Mesenchymal stem cell (in vitro differentiated cells and primary cell): ENCODE data around the gene SEC22A.
A peak's percentile ranks its signal among the peaks of the same experiment; 100 is the strongest.

Experiments
- DNase-seq: peaks from one replicate; pipeline ENCODE4 v3.0.0-alpha.2; 2013
- H2AFZ ChIP-seq: one replicate; pipeline ENCODE4 v1.6.1; 2013; ENCODE audit warnings: low read depth, mild to moderate bottlenecking, control low read depth, inconsistent platforms, low read length, moderate library complexity
- H2AK5ac ChIP-seq: 2 replicates; pipeline ENCODE4 v1.6.1; 2013; ENCODE audit warnings: low read length, moderate library complexity, mild to moderate bottlenecking, inconsistent platforms; ENCODE audit not compliant: severe bottlenecking
- H2BK120ac ChIP-seq: one replicate; pipeline ENCODE4 v1.6.1; 2013; ENCODE audit warnings: low read depth, mild to moderate bottlenecking, inconsistent platforms, low read length, moderate library complexity
- H2BK12ac ChIP-seq, 2 experiments: one replicate each; pipeline ENCODE4 v1.6.1; 2013; ENCODE audit warnings: inconsistent platforms in 2 of 2, low read length in 2 of 2, mild to moderate bottlenecking in 2 of 2, moderate library complexity in 2 of 2, control low read depth in 1 of 2
- H2BK15ac ChIP-seq: one replicate; pipeline ENCODE4 v1.6.1; 2013; ENCODE audit warnings: mild to moderate bottlenecking, low read depth, inconsistent platforms; ENCODE audit not compliant: poor library complexity, severe bottlenecking
- H2BK5ac ChIP-seq: 2 replicates; pipeline ENCODE4 v1.6.1; 2013; ENCODE audit warnings: low read depth, mild to moderate bottlenecking, low read length, control low read depth, inconsistent platforms; ENCODE audit not compliant: poor library complexity, severe bottlenecking
- H3K14ac ChIP-seq, 2 experiments: one replicate each; pipeline ENCODE4 v1.6.1; 2013; ENCODE audit warnings: inconsistent platforms in 2 of 2, low read length in 2 of 2, control low read depth in 1 of 2, mild to moderate bottlenecking in 1 of 2, moderate library complexity in 1 of 2
- H3K18ac ChIP-seq, 2 experiments: one replicate each; pipeline ENCODE4 v1.6.1; 2013; ENCODE audit warnings: inconsistent platforms in 2 of 2, low read length in 2 of 2, control low read depth in 1 of 2, low read depth in 1 of 2, mild to moderate bottlenecking in 1 of 2
- H3K23ac ChIP-seq, 2 experiments: one replicate each; pipeline ENCODE4 v1.6.1; 2013; ENCODE audit warnings: inconsistent platforms in 2 of 2, low read length in 2 of 2, mild to moderate bottlenecking in 2 of 2, moderate library complexity in 2 of 2, control low read depth in 1 of 2
- H3K27ac ChIP-seq: 2 replicates; pipeline ENCODE4 v1.5.1; 2013; ENCODE audit warnings: mild to moderate bottlenecking, moderate library complexity, low read length, control low read depth, inconsistent platforms; ENCODE audit not compliant: poor library complexity, severe bottlenecking
- H3K27me3 ChIP-seq, 2 experiments: 2 replicates each; pipeline versions ENCODE4 v1.6.1 to v1.7.0; 2013; ENCODE audit warnings: low read length in 2 of 2, mild to moderate bottlenecking in 2 of 2, moderate library complexity in 2 of 2, control low read depth in 1 of 2, inconsistent platforms in 1 of 2; ENCODE audit not compliant: control insufficient read depth in 1 of 2, insufficient read depth in 1 of 2
- H3K36me3 ChIP-seq, 2 experiments: 2 replicates each; pipeline versions ENCODE4 v1.6.1 to v1.7.0; 2013; ENCODE audit warnings: low read length in 2 of 2, control low read depth in 1 of 2, inconsistent platforms in 1 of 2, low read depth in 1 of 2, mild to moderate bottlenecking in 1 of 2; ENCODE audit not compliant: insufficient read depth in 2 of 2, control insufficient read depth in 1 of 2
- H3K4ac ChIP-seq, 2 experiments: one replicate each; pipeline ENCODE4 v1.6.1; 2013; ENCODE audit warnings: inconsistent platforms in 2 of 2, low read length in 2 of 2, mild to moderate bottlenecking in 2 of 2, moderate library complexity in 2 of 2, control low read depth in 1 of 2, low read depth in 1 of 2
- H3K4me1 ChIP-seq: 2 replicates; pipeline ENCODE4 v1.6.1; 2013; ENCODE audit warnings: low read depth, low read length, control low read depth; ENCODE audit not compliant: control insufficient read depth, insufficient read depth
- H3K4me2 ChIP-seq: 2 replicates; pipeline ENCODE4 v1.6.1; 2013; ENCODE audit warnings: low read length, mild to moderate bottlenecking, inconsistent platforms; ENCODE audit not compliant: poor library complexity, severe bottlenecking
- H3K4me3 ChIP-seq, 2 experiments: 2 replicates each; pipeline versions ENCODE4 v1.5.1 to v1.7.0; 2013; ENCODE audit warnings: low read length in 2 of 2, mild to moderate bottlenecking in 2 of 2, control low read depth in 1 of 2, low read depth in 1 of 2; ENCODE audit not compliant: insufficient read depth in 1 of 2
- H3K79me1 ChIP-seq: replicated peaks from 2 replicates; pipeline ENCODE4 v1.6.1; 2013; ENCODE audit warnings: mild to moderate bottlenecking, control low read depth, low read length, inconsistent platforms; ENCODE audit not compliant: poor library complexity, severe bottlenecking
- H3K9ac ChIP-seq: 2 replicates; pipeline ENCODE4 v1.7.0; 2013; ENCODE audit warnings: mild to moderate bottlenecking, low read length, moderate library complexity
- H3K9me3 ChIP-seq: 2 replicates; pipeline ENCODE4 v1.7.0; 2013; ENCODE audit warnings: mild to moderate bottlenecking, low read length; ENCODE audit not compliant: control insufficient read depth
- H4K8ac ChIP-seq: one replicate; pipeline ENCODE4 v1.6.1; 2013; ENCODE audit warnings: inconsistent platforms, mild to moderate bottlenecking, low read length, moderate library complexity
- H4K91ac ChIP-seq: one replicate; pipeline ENCODE4 v1.6.1; 2013; ENCODE audit warnings: mild to moderate bottlenecking, low read length, inconsistent platforms
- WGBS: methylation state at CpG from one replicate; pipeline ENCODE4 v1.1.7; 2013; ENCODE audit warnings: mixed read lengths; 5-methylcytosine and 5-hydroxymethylcytosine counted together

Gene SEC22A

DNA sequence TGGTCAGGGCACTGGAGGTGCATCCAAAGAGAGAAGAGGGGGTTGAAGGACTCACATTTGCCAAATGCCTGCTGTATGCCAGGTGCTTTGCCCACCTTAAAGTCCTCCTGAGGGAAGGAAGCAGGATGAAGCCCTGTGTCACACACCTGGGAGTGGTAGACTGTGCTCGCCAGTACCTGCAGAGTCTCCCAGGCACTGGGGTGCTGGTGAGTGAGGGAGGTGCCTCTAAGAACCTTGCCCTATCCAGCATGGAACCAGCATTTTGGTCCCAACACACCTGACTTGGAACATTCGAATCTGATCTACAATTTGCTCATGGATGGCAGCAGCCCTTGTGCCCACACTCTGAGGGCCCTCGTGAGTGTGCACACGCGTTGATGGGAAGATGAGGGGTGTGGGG lies 76.7 kb downstream of the SEC22A start:
- H3K4ac ChIP-seq = no peak overlapping the region
- H3K36me3 ChIP-seq = no peaks in the 10 kb centered on the region
- no peak overlapping the region for H2BK12ac ChIP-seq
- no peak overlapping the region for H2BK5ac ChIP-seq
- peak overlapping the region; percentile 21 for H2AFZ ChIP-seq
- no peak for DNase-seq
- no peak overlapping the region for H4K8ac ChIP-seq
- no peak overlapping the region for H2AK5ac ChIP-seq
- H3K18ac ChIP-seq = no peak overlapping the region
- peaks cover 2% of the 10 kb centered on the region for H3K79me1 ChIP-seq
- no peak overlapping the region for H4K91ac ChIP-seq
- no peaks in the 10 kb centered on the region for H3K4me1 ChIP-seq
- H3K9ac ChIP-seq = no peak overlapping the region
- no peaks in the 10 kb centered on the region for H3K27me3 ChIP-seq
- H3K27ac ChIP-seq = no peak overlapping the region
- H3K4me3 ChIP-seq = no peak overlapping the region
- no peak overlapping the region for H3K23ac ChIP-seq
- no peak overlapping the region for H2BK120ac ChIP-seq
- H3K14ac ChIP-seq = peak overlapping the region in 1 of 2 experiments; percentile 42
- H3K9me3 ChIP-seq = no peaks in the 10 kb centered on the region
- 73% methylated on average over 5 of the region's 5 CpGs for WGBS
- no peak overlapping the region for H2BK15ac ChIP-seq
- no peak overlapping the region for H3K4me2 ChIP-seq

GRCh38 chr3:123279121-123279520 lies 77.4 kb downstream of the SEC22A start:
- H3K14ac ChIP-seq = no peak overlapping the region
- H4K8ac ChIP-seq = no peak overlapping the region
- H3K36me3 ChIP-seq = no peaks in the 10 kb centered on the region
- no peak for DNase-seq
- no peak overlapping the region for H3K18ac ChIP-seq
- no peak overlapping the region for H2AK5ac ChIP-seq
- H3K23ac ChIP-seq = no peak overlapping the region
- peaks cover 2% of the 10 kb centered on the region for H3K79me1 ChIP-seq
- 83% methylated on average over 7 of the region's 7 CpGs for WGBS
- no peak overlapping the region for H3K4me3 ChIP-seq
- no peak overlapping the region for H2BK5ac ChIP-seq
- H3K4me2 ChIP-seq = no peak overlapping the region
- no peaks in the 10 kb centered on the region for H3K27me3 ChIP-seq
- H3K4me1 ChIP-seq = no peaks in the 10 kb centered on the region
- no peak overlapping the region for H3K27ac ChIP-seq
- H4K91ac ChIP-seq = no peak overlapping the region
- H3K9ac ChIP-seq = no peak overlapping the region
- H3K4ac ChIP-seq = no peak overlapping the region
- no peaks in the 10 kb centered on the region for H3K9me3 ChIP-seq
- no peak overlapping the region for H2AFZ ChIP-seq
- H2BK12ac ChIP-seq = no peak overlapping the region
- no peak overlapping the region for H2BK15ac ChIP-seq
- H2BK120ac ChIP-seq = no peak overlapping the region

DNA sequence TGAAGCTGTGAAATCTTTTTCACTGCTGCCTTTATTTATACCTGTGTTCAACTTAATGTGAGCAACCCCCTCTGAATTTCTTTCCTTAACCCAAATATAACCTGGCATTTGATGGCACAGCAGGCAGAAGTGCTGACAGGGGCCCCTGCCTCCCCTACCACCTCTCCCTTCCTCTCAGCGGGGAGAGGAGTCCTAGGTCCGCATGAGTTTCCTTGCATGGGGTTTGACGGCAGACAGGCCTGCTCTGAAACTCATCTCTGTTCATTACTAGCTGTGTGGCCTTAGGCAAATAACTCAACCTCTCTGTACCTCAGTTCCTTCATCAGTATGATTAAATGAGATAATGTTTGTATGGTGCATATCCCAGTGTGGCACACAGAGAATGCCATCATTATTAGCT lies 79.7 kb downstream of the SEC22A start:
- Histone ChIP-seq H2AFZ (no peak overlapping the region), H3K4ac (no peak overlapping the region), H4K8ac (no peak overlapping the region), H3K9ac (no peak overlapping the region), H3K4me2 (no peak overlapping the region), H3K36me3 (no peaks in the 10 kb centered on the region), H3K23ac (no peak overlapping the region), H2AK5ac (no peak overlapping the region), H3K4me1 (no peaks in the 10 kb centered on the region), H3K79me1 (peaks cover 2% of the 10 kb centered on the region), H3K9me3 (no peaks in the 10 kb centered on the region), H2BK5ac (no peak overlapping the region), H3K27me3 (no peaks in the 10 kb centered on the region), H3K14ac (no peak overlapping the region), H3K27ac (no peak overlapping the region), H3K18ac (no peak overlapping the region), H2BK15ac (no peak overlapping the region), H4K91ac (no peak overlapping the region), H3K4me3 (no peak overlapping the region), H2BK12ac (no peak overlapping the region), H2BK120ac (no peak overlapping the region)
- 100% methylated on average over 2 of the region's 3 CpGs for WGBS
- DNase-seq = no peak

DNA sequence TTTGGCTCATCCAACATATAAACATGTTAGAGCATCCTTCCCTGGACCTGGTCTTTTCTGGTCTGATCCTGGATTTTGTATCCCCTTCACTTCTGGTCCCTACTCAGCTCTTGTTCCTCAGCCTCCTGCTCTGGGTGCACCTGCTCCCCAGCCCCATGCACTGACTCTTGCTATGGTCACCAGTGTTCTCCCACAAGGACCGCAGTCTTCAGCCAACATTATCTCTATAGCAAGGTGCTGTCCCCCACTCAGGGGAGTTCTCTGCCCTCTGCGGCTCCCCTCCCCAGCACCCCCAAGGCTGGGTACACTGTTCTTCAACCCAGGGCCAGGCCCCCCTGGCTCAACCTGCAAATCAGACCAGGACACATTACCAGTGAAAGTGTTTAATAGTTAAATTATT lies 80.2 kb downstream of the SEC22A start:
- no peak overlapping the region for H3K9ac ChIP-seq
- H3K4me1 ChIP-seq = no peaks in the 10 kb centered on the region
- no peak overlapping the region for H3K4me3 ChIP-seq
- no peak overlapping the region for H4K91ac ChIP-seq
- H4K8ac ChIP-seq = no peak overlapping the region
- H2BK15ac ChIP-seq = no peak overlapping the region
- DNase-seq = no peak
- no peak overlapping the region for H3K23ac ChIP-seq
- no peaks in the 10 kb centered on the region for H3K27me3 ChIP-seq
- H3K79me1 ChIP-seq = peaks cover 1% of the 10 kb centered on the region
- H2AK5ac ChIP-seq = no peak overlapping the region
- H3K27ac ChIP-seq = no peak overlapping the region
- H3K14ac ChIP-seq = no peak overlapping the region
- H2BK12ac ChIP-seq = no peak overlapping the region
- no peaks in the 10 kb centered on the region for H3K9me3 ChIP-seq
- H2BK120ac ChIP-seq = no peak overlapping the region
- no peak overlapping the region for H3K4ac ChIP-seq
- no peak overlapping the region for H2AFZ ChIP-seq
- 100% methylated on average over 2 of the region's 2 CpGs for WGBS
- H3K36me3 ChIP-seq = no peaks in the 10 kb centered on the region
- no peak overlapping the region for H3K4me2 ChIP-seq
- H3K18ac ChIP-seq = no peak overlapping the region
- no peak overlapping the region for H2BK5ac ChIP-seq
